Activated effector memory CD4-positive, alpha-beta T cell treated with Interleukin-2 at 50 U/mL for 16 hours (primary cell): Measurements from ENCODE around the gene TNS4.

ENCODE experiments used
- DNase-seq: peaks from one replicate; pipeline ENCODE4 v3.0.0-alpha.2; 2020

TNS4 gene

GRCh38 chr17:40470932-40471828, 30.2 kb downstream of the TNS4 start:
- DNase-seq: no peak

GRCh38 chr17:40469805-40470675, 31.4 kb downstream of the TNS4 start:
- no peak for DNase-seq

DNA sequence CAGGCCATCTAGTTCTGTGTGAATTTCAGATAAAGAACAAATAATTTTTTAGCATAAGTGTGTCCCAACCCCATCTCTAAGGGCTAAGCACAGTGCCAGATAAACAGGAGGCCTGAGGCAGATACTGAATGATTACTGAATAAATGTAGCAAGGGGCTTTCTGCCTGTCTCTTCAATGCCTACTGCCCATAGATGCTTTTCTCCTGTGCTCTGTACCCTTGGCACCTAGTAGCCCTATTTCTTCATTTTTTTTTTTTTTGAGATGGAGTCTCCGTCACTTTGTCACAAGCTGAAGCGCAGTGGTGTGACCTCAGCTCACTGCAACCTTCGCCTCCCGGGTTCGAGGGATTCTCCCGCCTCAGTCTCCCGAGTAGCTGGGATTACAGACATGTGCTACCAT, 32.9 kb downstream of the TNS4 start:
- no peak for DNase-seq

- DNase-seq: no peak
Measured at GRCh38 chr17:40467281-40467867, 34.0 kb downstream of the TNS4 start.

DNA sequence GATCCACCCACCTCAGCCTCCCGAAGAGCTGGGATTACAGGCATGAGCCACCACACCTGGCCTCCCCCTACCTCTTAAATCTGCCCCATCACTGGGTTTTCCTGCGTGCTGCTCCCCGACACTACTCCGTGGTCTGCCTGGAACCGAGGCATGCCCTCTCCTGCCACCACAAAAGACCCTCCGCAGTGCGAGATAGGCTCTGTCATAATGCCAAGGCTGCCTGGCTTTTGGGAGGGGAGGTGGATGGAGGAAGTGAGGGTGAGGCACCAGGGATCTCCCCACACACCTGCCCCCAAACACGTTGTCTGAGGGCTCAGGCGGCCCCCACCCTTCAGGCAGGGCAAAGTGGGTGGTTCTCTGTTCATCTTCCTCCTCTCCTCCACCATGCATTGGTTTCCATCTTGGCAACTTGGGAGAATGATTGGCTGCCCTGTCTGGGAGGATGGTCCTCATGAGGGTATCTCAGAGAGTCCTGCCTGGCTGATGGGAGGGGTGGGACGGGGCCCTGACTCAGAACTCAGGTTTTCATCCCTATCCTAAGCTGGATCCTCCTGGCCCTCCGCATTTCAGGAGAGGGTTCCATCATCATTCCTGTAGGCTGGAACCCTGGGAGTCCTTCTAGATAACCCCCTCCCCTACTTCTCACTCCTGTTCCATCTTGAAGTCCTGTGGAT, 35.0 kb downstream of the TNS4 start:
- no peak for DNase-seq

- no peak for DNase-seq
Measured at GRCh38 chr17:40464392-40464855, 37.0 kb downstream of the TNS4 start.

GRCh38 chr17:40463122-40463550, 38.3 kb downstream of the TNS4 start:
- DNase-seq: no peak

DNA sequence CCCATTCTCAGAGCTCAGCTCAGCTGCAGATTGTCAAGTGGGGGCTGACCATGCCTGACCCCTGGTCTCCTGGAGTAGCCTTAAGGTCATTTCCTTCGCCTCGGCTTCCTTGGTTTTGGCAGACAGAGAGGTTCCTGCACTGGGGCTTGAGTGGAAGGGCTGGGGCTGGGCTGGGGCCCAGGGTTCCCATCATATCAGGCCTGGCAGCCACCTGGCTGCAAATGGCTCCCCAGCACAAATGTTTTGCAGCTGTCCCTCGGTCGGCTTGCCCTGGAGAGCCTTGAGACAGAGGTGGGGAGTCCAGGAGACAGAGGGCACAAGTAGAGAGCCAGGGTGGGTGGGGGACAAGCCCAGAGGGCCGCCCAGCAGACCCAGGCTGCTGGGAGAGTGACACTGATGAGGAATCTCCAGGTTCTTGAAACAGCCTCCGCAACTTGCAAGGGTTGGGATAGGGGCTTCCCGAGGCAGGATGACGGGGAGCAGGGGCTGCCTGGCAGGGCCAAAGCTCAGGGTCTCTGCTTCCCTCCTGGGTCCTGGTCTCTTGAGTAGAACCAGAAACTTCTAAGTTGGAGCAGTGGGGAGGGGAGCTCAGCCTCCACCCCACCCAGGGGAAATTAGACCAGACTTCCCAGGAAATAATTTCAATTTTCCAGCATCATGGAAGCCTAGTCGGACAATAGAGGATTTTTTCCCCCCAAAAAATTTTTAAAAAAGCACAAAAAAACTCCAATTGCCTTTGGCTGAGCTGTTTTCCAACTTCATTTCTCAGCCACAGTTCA, 38.9 kb downstream of the TNS4 start:
- no peak for DNase-seq

DNA sequence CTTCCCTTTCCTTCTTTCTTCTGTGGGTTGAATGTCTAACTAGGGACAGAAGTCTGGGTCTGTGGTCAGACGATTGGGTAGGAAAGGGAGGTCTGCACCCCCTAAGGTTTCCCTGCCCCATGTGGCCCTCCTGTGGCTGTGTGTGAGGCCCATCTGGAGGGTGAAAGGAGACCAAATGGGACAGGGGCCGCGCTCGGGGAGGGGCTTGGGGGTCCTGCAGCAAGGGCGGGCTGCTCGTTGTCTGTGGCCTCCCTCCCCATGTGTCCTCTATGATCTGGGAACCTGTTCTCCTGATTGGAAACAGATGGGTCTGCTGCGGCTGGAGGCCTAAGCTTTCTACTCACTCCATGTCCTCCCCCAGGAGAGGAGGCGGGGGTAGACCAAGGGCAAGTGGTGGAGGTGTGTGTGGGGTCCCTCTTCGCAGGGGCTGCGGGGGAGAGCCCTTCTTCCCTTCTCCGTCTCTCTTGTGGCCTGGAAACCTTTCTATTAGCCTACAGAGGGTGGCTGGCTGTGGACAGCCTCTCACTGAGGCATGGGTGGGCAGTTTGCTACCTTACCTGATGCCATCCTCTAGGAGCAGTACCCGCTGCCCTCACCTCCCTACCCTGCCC, 39.6 kb downstream of the TNS4 start:
- no peak for DNase-seq

DNA sequence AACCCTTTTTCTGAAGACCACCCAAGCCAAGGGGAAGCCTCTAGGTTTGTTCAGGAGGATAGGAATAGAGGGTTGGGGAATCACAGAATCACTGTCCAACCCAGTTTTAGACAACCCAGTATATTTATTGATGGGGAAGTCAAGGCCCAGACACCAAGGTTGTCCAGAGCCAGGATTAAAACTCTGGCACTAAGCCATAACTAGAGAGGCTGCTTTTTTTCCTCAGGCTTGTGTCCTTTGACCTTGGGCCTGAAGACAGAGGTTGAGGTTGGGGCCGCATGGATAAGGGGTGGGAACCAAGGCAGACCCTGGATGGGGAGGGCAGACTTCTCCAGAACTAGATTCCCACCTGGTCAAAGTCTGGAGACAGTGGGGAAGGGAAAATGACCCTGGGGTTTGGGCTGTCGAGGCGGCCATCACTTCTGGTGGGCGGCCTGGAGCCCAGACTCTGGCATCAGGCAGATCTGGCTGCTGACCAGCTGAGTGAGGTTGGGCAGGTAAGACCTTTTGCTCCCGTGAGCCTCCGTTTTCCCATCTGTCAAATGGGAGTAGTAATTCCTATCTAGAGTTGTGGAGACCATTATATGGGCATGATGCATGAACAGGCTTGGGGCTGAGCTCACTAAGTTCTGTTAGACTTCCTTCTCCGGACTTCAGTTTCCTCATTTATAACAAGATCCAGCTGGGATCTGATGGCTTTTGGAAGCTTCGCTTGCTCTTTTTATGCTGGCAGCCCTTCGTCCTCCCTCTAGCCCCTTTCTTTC, 40.3 kb downstream of the TNS4 start:
- no peak for DNase-seq

- no peak for DNase-seq
Measured at GRCh38 chr17:40460604-40460967, 40.8 kb downstream of the TNS4 start.

- no peak for DNase-seq
Measured at GRCh38 chr17:40459636-40460603, 41.5 kb downstream of the TNS4 start.

DNA sequence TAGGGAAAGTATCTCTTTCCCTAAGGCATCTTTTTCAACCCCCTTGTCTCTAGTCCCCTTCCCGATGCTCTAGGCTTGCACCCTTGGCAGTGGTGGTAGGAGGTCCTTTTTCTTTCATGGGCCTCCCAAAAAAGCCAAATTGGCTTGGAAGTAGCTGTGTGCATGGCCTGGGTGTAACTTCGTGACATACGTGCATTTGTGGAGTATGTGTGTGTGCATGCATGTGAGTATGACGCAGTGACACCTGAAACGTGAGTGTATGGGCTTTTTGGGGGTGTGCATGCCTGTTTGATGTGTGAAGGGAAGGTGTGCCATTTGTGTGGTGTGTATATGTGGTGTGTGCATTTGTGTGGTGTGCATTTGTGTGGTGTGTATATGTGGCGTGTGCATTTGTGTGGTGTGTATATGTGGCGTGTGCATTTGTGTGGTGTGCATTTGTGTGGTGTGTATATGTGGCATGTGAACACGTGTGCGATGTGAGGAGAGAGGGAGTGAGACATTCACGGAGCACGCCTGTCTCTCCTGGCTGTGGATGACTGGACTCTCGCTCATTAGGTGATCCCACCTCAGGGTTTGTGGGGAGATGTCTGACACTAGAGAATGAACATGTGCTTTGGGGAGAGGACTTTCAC, 42.5 kb downstream of the TNS4 start:
- DNase-seq: no peak

DNA sequence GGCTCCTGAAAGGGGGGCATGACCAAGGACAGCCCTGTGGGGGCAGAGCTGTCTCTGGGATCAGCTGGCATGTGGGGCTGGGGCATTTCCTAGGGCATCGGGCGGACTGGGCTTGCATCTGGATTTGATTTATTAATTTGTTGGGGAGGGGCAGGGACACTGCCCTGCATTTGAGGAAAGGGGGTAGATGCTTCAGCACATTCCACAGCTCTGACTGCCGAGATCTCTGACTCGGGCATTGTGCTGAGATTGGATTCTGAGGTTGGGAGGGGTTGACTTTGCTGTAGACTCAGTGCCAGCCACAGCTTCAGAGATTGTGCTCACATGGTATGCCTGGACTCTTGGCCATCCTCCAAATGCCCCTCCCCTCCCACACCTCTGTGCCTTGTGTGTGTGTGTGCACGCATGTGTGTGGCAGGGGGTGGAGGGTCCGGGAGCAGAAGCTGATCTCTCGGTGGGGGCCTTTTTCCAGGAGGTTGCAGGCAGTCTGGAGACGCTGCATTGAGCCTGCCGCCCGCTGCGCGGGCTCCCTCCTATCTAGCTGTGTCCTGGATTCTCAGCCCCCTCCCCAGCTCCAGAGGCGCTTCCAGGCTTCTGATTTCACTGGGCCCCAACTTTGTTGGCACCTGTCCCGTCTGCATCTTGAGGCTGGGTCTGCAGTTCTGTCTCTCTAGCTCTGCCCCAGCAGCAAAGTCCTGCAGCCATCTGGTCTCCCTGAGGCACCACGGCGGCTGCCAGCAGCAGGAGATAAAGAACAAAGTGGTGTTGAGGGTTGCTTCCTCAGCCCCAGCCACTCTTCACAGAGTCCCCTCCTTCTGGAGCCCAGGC, 43.2 kb downstream of the TNS4 start:
- no peak for DNase-seq

DNA sequence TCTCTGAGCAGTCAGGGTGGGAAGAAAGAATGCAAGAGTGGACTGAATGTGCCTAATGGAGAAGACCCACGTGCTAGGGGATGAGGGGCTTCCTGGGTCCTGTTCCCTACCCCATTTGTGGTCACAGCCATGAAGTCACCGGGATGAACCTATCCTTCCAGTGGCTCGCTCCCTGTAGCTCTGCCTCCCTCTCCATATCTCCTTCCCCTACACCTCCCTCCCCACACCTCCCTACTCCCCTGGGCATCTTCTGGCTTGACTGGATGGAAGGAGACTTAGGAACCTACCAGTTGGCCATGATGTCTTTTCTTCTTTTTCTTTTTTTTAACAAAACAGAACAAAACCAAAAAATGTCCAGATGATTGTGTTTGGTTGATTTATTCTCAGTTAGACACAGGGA, 44.1 kb downstream of the TNS4 start:
- DNase-seq: no peak

DNA sequence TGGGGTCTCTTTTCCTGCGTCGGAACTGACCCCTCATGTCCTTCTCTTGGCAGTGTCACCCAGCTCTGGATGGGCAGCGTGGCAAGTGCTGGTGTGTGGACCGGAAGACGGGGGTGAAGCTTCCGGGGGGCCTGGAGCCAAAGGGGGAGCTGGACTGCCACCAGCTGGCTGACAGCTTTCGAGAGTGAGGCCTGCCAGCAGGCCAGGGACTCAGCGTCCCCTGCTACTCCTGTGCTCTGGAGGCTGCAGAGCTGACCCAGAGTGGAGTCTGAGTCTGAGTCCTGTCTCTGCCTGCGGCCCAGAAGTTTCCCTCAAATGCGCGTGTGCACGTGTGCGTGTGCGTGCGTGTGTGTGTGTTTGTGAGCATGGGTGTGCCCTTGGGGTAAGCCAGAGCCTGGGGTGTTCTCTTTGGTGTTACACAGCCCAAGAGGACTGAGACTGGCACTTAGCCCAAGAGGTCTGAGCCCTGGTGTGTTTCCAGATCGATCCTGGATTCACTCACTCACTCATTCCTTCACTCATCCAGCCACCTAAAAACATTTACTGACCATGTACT, 44.9 kb downstream of the TNS4 start:
- no peak for DNase-seq

DNA sequence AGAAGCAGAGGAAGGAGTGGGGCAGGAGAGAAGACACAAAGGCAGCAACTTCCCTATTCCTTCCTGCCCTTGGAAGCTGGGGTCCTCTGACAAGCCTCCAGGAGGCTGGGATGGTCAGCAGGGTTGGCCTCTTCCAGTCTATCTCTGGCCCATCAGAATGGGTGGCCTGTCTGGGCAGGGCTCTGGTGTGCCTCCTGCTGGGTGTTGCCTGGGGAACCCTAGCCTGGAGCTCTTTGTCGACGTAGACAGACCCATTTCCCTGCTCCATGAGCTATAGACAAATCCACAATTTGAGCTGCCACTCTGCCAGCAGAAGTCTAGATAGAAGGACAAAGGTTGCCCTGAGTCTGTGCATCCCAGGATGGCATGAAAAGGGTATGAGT, 46.8 kb downstream of the TNS4 start:
- DNase-seq: no peak
